Right lobe of liver (tissue), 6 donors: ENCODE data around the gene ENTHD1. TPM values are rescaled to one million over a fixed set of nuclear protein-coding genes. Genes with fewer than 3 reads are reported as not detected.
"Not testable (repeated sequence)": the region's sequence is repeated elsewhere in the genome, so short reads cannot be mapped to it uniquely, and the experiment has no call there.

ENCODE experiments used
- ATAC-seq, 4 donors: fragments of 200-7000 bp; cut with Tn5 transposase; one replicate each; pipeline ENCODE4 v1.9.1; 2020; ENCODE audit warnings: mild to moderate bottlenecking in 4 of 4, moderate library complexity in 4 of 4
- DNase-seq, 3 donors: peaks; one replicate each; pipeline ENCODE4 v3.0.0-alpha.2; 2020
- H3K27ac ChIP-seq, 3 donors: fragments of 200-600 bp; one replicate each; pipeline ENCODE4 v1.8.0; 2022
- H3K27me3 ChIP-seq, 2 donors: fragments of 200-600 bp; one replicate each; pipeline ENCODE4 v1.8.0; 2022
- H3K36me3 ChIP-seq, 4 donors: fragments of 200-600 bp; sonication (generic) in 1 of 4; one replicate each; pipeline versions ENCODE4 v1.5.1 to v1.8.0; 2017 to 2022; ENCODE audit warnings: control low read depth in 1 of 4
- H3K4me1 ChIP-seq, 4 donors: fragments of 200-600 bp; sonication (generic) in 1 of 4; one replicate each; pipeline versions ENCODE4 v1.5.1 to v1.8.0; 2017 to 2022; ENCODE audit warnings: control low read depth in 1 of 4
- H3K4me3 ChIP-seq, 3 donors: fragments of 200-600 bp; one replicate each; pipeline ENCODE4 v1.8.0; 2022
- H3K9me3 ChIP-seq, 4 donors: fragments of 200-600 bp; sonication (generic) in 1 of 4; one replicate each; pipeline versions ENCODE4 v1.5.1 to v1.8.0; 2017 to 2022; ENCODE audit warnings: control low read depth in 1 of 4
- POLR2A ChIP-seq: fragments of 450-650 bp; IDR thresholded peaks from one replicate; pipeline ENCODE4 v1.6.1; 2017; ENCODE audit warnings: antibody characterized with exemption, mild to moderate bottlenecking
- WGBS: methylation state at CpG from one replicate; pipeline ENCODE4 v1.1.6; 2018; ENCODE audit warnings: low coverage, low lambda C conversion rate; ENCODE audit not compliant: insufficient coverage; ENCODE audit errors: missing lambda C conversion rate; 5-methylcytosine and 5-hydroxymethylcytosine counted together
- intact Hi-C, 2 donors: fragments of 100-400 bp; cut with DNase I; formaldehyde crosslinking; loops; one replicate each; pipeline versions ENCODE4 v1.11.2 to v1.14.1; 2022
- total RNA-seq, 6 experiments: library from RNA; depleted of rRNA in 2 of 6; stranded (reverse); fragments of >200 nt in 2 of 6; fragmentation: NEBNext Ultra II Directional in 3 of 6; extraction: Animal tissue kit (Norgen Biotek cat#: 25700) in 3 of 6; gene quantifications; one replicate each; pipeline versions ENCODE4 v1.1.0 to v1.2.4, GENCODE V29; 2016 to 2023
- TF ChIP-seq, protein P1 (sequence below), 4 donors: fragments of 200-600 bp in 3 of 4; fragments of 450-650 bp in 1 of 4; IDR thresholded peaks; one replicate each; pipeline versions ENCODE4 v1.5.1 to v1.8.0; 2016 to 2022; ENCODE audit warnings: antibody characterized with exemption in 4 of 4, mild to moderate bottlenecking in 2 of 4
- donor health status: DM: no; HTN: yes; CAD: no.
- donor health status: DM: no; HTN: no; CAD: no.
- donor health status: DM: no; HTN: no; CAD: no.
- donor health status: DM: no; HTN: yes; CAD: no.
- donor health status: DM: no; HTN: yes; CAD: no.

ENTHD1 gene
- total RNA-seq, 6 experiments from 2014 or later = not detected

- H3K27ac ChIP-seq = no peak overlapping the region
- TF ChIP-seq POLR2A = no peak
- TF ChIP-seq, protein P1, sequence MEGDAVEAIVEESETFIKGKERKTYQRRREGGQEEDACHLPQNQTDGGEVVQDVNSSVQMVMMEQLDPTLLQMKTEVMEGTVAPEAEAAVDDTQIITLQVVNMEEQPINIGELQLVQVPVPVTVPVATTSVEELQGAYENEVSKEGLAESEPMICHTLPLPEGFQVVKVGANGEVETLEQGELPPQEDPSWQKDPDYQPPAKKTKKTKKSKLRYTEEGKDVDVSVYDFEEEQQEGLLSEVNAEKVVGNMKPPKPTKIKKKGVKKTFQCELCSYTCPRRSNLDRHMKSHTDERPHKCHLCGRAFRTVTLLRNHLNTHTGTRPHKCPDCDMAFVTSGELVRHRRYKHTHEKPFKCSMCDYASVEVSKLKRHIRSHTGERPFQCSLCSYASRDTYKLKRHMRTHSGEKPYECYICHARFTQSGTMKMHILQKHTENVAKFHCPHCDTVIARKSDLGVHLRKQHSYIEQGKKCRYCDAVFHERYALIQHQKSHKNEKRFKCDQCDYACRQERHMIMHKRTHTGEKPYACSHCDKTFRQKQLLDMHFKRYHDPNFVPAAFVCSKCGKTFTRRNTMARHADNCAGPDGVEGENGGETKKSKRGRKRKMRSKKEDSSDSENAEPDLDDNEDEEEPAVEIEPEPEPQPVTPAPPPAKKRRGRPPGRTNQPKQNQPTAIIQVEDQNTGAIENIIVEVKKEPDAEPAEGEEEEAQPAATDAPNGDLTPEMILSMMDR (IDR thresholded peaks at IDR 0.05) = no peak
- no peaks in the 10 kb centered on the region for H3K4me1 ChIP-seq
- H3K27me3 ChIP-seq = no peaks in the 10 kb centered on the region
- no peak for DNase-seq
- H3K9me3 ChIP-seq = no peaks in the 10 kb centered on the region
- WGBS = 64% methylated on average over 3 of the region's 3 CpGs
- H3K4me3 ChIP-seq = no peak overlapping the region
- ATAC-seq = no peak
- intact Hi-C loops = no loop called here
- H3K36me3 ChIP-seq = no peaks in the 10 kb centered on the region
These were observed 46.1 kb downstream of the ENTHD1 start for GRCh38 chr22:39847477-39847876.

- intact Hi-C loops, ATAC-seq, H3K4me3 ChIP-seq, H3K27ac ChIP-seq, DNase-seq, H3K4me1 ChIP-seq, H3K36me3 ChIP-seq, H3K27me3 ChIP-seq, H3K9me3 ChIP-seq: not testable (repeated sequence)
- WGBS = 43% methylated on average over 1 of the region's 1 CpG
These were observed 47.0 kb downstream of the ENTHD1 start for GRCh38 chr22:39846539-39846938.

GRCh38 chr22:39845529-39845928, 48.0 kb downstream of the ENTHD1 start:
- H3K4me3 ChIP-seq = no peak overlapping the region
- H3K9me3 ChIP-seq = no peaks in the 10 kb centered on the region
- ATAC-seq (no peak), DNase-seq (no peak)
- no peaks in the 10 kb centered on the region for H3K4me1 ChIP-seq
- no peaks in the 10 kb centered on the region for H3K27me3 ChIP-seq
- intact Hi-C loops = no loop called here
- no peak overlapping the region for H3K27ac ChIP-seq
- 58% methylated on average over 3 of the region's 3 CpGs for WGBS
- no peaks in the 10 kb centered on the region for H3K36me3 ChIP-seq
- TF ChIP-seq, protein P1 (IDR thresholded peaks at IDR 0.05) = no peak
- TF ChIP-seq POLR2A = no peak

- no peak for ATAC-seq
- TF ChIP-seq, protein P1 (IDR thresholded peaks at IDR 0.05) = no peak
- TF ChIP-seq POLR2A = no peak
- Histone ChIP-seq H3K27ac (no peak overlapping the region), H3K4me1 (no peaks in the 10 kb centered on the region), H3K4me3 (no peak overlapping the region), H3K9me3 (no peaks in the 10 kb centered on the region), H3K36me3 (no peaks in the 10 kb centered on the region), H3K27me3 (no peaks in the 10 kb centered on the region)
- DNase-seq = no peak
- intact Hi-C loops = no loop called here
- WGBS = 61% methylated on average over 5 of the region's 5 CpGs
These were observed 53.5 kb downstream of the ENTHD1 start for GRCh38 chr22:39839917-39840510.

GRCh38 chr22:39839204-39839603, 54.4 kb downstream of the ENTHD1 start:
- Histone ChIP-seq H3K27me3 (no peaks in the 10 kb centered on the region), H3K4me3 (no peak overlapping the region), H3K36me3 (no peaks in the 10 kb centered on the region), H3K9me3 (no peaks in the 10 kb centered on the region), H3K27ac (no peak overlapping the region), H3K4me1 (no peaks in the 10 kb centered on the region)
- TF ChIP-seq POLR2A = no peak
- TF ChIP-seq, protein P1 (IDR thresholded peaks at IDR 0.05) = no peak
- intact Hi-C loops = no loop called here
- 31% methylated on average over 5 of the region's 5 CpGs for WGBS
- no peak for DNase-seq
- ATAC-seq = no peak
